ENCODE data around the gene NIM1K.

- TF ChIP-seq CTCF (IDR thresholded peaks at IDR 0.05), result no peak
- TF ChIP-seq POLR2A (IDR thresholded peaks at IDR 0.05), result no peak
These were observed 106.4 kb downstream of the NIM1K start for GRCh38 chr5:43298443-43298842.

All from testis (tissue), 2 donors.